HepG2 (cell line): ENCODE data around the gene CCDC116. TPM values are rescaled to one million over a fixed set of nuclear protein-coding genes. Genes with fewer than 3 reads are reported as not detected.

Experiments used
- ATAD3A ChIP-seq: sonication (generic); formaldehyde crosslinking; IDR thresholded peaks from 2 replicates; pipeline ENCODE4 v1.4.0; 2020; ENCODE audit warnings: missing genetic modification reagents
- ELF4 ChIP-seq: sonication (generic); formaldehyde crosslinking; IDR thresholded peaks from 2 replicates; pipeline ENCODE4 v1.5.0; 2020; ENCODE audit warnings: missing genetic modification reagents, mild to moderate bottlenecking, moderate library complexity, borderline replicate concordance
- EZH2 ChIP-seq: conservative IDR thresholded peaks from 2 replicates; pipeline ENCODE4 v1.6.1; 2012; ENCODE audit warnings: mild to moderate bottlenecking, low read depth, low read length, moderate library complexity
- HDAC2 ChIP-seq: sonication (generic); formaldehyde crosslinking; IDR thresholded peaks from 2 replicates; pipeline ENCODE4 v1.4.0; 2020; ENCODE audit warnings: missing genetic modification reagents
- KLF13 ChIP-seq: sonication (generic); formaldehyde crosslinking; IDR thresholded peaks from 2 replicates; pipeline ENCODE4 v1.4.0; 2020; ENCODE audit warnings: mild to moderate bottlenecking, missing genetic modification reagents
- TCF7 ChIP-seq: sonication (generic); IDR thresholded peaks from 2 replicates; pipeline ENCODE4 v1.6.1; 2016; ENCODE audit warnings: antibody characterized with exemption, low read depth
- TEAD2 ChIP-seq: sonication (generic); formaldehyde crosslinking; IDR thresholded peaks from 2 replicates; pipeline ENCODE4 v1.9.0; 2021; ENCODE audit warnings: missing genetic modification reagents
- ZMYM4 ChIP-seq: sonication (generic); formaldehyde crosslinking; IDR thresholded peaks from 2 replicates; pipeline ENCODE4 v1.8.1; 2023; ENCODE audit warnings: mild to moderate bottlenecking, missing genetic modification reagents
- ZNF33A ChIP-seq: sonication (generic); formaldehyde crosslinking; IDR thresholded peaks from 2 replicates; pipeline ENCODE4 v1.5.1; 2020; ENCODE audit warnings: missing genetic modification reagents, mild to moderate bottlenecking, moderate library complexity, borderline replicate concordance
- ZNF552 ChIP-seq: sonication (generic); formaldehyde crosslinking; IDR thresholded peaks from 2 replicates; pipeline ENCODE4 v1.9.0; 2022; ENCODE audit warnings: missing genetic modification reagents, mild to moderate bottlenecking, borderline replicate concordance
- ZNF720 ChIP-seq: sonication (generic); formaldehyde crosslinking; IDR thresholded peaks from 2 replicates; pipeline ENCODE4 v1.4.0; 2020; ENCODE audit warnings: missing genetic modification reagents
- polyA plus RNA-seq, 8 experiments: library from polyadenylated mRNA; depleted of rRNA in 3 of 8; stranded (reverse) in 7 of 8; unstranded in 1 of 8; fragments of >200 nt; fragmentation: Illumina TruSeq in 4 of 8; extraction: Trizol in 4 of 8; gene quantifications; 2 replicates each; pipeline versions ENCODE4 v1.2.1 to v1.2.3, GENCODE V29; 2011 to 2016; ENCODE audit warnings: low read depth in 4 of 8, missing spikeins in 1 of 8, mixed read lengths in 1 of 8; ENCODE audit not compliant: insufficient read depth in 1 of 8
- total RNA-seq, 5 experiments: library from RNA; depleted of rRNA; stranded (reverse); fragments of >200 nt; fragmentation: Illumina TruSeq; extraction: Trizol; gene quantifications; 2 replicates each; pipeline ENCODE4 v1.2.3, GENCODE V29; 2016; ENCODE audit warnings: low read depth in 1 of 5
- TF ChIP-seq, protein P1 (sequence below): sonication (generic); formaldehyde crosslinking; IDR thresholded peaks from 2 replicates; pipeline ENCODE4 v1.5.0; 2020; ENCODE audit warnings: missing genetic modification reagents
- TF ChIP-seq, protein P2 (sequence below): sonication (generic); formaldehyde crosslinking; IDR thresholded peaks from 2 replicates; pipeline ENCODE4 v1.8.0; 2022; ENCODE audit warnings: mild to moderate bottlenecking, missing genetic modification reagents, borderline replicate concordance
- TF ChIP-seq, protein P3 (sequence below): sonication (generic); formaldehyde crosslinking; IDR thresholded peaks from 2 replicates; pipeline ENCODE4 v1.4.0; 2020; ENCODE audit warnings: mild to moderate bottlenecking, low read depth, missing genetic modification reagents
- TF ChIP-seq, protein P4 (sequence below): sonication (generic); formaldehyde crosslinking; conservative IDR thresholded peaks from 2 replicates; pipeline ENCODE4 v1.4.0; 2020; ENCODE audit warnings: missing genetic modification reagents
- TF ChIP-seq, protein P5 (sequence below): sonication (generic); formaldehyde crosslinking; IDR thresholded peaks from 2 replicates; pipeline ENCODE4 v1.4.0; 2020; ENCODE audit warnings: missing genetic modification reagents
- TF ChIP-seq, protein P6 (sequence below): sonication (generic); formaldehyde crosslinking; IDR thresholded peaks from 2 replicates; pipeline ENCODE4 v1.5.1; 2020; ENCODE audit warnings: mild to moderate bottlenecking, missing genetic modification reagents, borderline replicate concordance
- TF ChIP-seq, protein P7 (sequence below): sonication (generic); formaldehyde crosslinking; IDR thresholded peaks from 2 replicates; pipeline ENCODE4 v1.5.0; 2020; ENCODE audit warnings: missing genetic modification reagents

The CCDC116 gene
- total and polyA plus RNA-seq, 2 of the 13 experiments (the other 11 are each of a cell fraction or from before 2014, with no cell fraction given), result 0.15 to 0.33 TPM

DNA sequence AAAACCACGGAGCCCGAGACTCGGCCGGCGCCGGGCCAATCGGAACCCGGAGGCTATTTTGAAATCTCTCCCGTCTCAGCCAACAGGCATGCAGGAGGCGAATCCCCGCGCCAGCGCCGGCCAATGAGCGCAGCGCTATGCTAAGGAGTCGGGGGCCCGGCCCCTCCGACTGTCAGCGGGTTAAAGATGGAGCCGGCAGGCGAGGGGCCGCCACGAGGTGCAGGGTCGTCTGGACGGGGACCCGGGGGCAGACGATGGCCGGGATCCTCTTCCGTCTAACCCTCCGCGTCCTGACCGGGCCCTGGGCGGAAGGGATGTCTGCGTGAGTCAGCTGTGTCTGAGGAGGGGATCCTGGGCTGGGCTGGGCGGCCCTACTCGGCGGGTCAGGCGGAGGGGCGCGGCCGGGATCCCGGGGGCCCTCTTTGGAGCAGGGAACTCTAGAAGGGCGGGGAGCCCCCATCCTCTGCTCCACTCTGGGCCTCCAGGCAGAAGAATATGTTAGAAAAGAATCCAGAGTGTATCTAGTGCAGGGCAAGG lies 19.5 kb downstream of the CCDC116 start (continued):
- TF ChIP-seq, protein P1, sequence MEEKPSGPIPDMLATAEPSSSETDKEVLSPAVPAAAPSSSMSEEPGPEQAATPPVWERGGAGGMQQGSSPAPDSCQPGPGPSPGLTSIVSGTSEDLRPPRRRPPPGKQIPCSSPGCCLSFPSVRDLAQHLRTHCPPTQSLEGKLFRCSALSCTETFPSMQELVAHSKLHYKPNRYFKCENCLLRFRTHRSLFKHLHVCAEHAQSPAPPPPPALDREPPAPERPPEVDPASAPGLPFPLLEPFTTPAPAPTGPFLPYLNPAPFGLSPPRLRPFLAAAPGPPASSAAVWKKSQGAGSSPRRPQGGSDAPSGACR (CRISPR knock-in tag), result no peak
- no peak for TF ChIP-seq ELF4 (CRISPR knock-in tag)
- TF ChIP-seq, protein P2, sequence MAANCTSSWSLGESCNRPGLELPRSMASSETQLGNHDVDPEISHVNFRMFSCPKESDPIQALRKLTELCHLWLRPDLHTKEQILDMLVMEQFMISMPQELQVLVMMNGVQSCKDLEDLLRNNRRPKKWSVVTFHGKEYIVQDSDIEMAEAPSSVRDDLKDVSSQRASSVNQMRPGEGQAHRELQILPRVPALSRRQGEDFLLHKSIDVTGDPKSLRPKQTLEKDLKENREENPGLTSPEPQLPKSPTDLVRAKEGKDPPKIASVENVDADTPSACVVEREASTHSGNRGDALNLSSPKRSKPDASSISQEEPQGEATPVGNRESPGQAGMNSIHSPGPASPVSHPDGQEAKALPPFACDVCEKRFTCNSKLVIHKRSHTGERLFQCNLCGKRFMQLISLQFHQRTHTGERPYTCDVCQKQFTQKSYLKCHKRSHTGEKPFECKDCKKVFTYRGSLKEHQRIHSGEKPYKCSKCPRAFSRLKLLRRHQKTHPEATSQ (CRISPR knock-in tag), result no peak
- TF ChIP-seq ZMYM4 (CRISPR knock-in tag), result no peak; the same call in 1 of the 2 replicates
- TF ChIP-seq, protein P3, sequence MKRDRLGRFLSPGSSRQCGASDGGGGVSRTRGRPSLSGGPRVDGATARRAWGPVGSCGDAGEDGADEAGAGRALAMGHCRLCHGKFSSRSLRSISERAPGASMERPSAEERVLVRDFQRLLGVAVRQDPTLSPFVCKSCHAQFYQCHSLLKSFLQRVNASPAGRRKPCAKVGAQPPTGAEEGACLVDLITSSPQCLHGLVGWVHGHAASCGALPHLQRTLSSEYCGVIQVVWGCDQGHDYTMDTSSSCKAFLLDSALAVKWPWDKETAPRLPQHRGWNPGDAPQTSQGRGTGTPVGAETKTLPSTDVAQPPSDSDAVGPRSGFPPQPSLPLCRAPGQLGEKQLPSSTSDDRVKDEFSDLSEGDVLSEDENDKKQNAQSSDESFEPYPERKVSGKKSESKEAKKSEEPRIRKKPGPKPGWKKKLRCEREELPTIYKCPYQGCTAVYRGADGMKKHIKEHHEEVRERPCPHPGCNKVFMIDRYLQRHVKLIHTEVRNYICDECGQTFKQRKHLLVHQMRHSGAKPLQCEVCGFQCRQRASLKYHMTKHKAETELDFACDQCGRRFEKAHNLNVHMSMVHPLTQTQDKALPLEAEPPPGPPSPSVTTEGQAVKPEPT (CRISPR knock-in tag), result no peak
- TF ChIP-seq, protein P4, sequence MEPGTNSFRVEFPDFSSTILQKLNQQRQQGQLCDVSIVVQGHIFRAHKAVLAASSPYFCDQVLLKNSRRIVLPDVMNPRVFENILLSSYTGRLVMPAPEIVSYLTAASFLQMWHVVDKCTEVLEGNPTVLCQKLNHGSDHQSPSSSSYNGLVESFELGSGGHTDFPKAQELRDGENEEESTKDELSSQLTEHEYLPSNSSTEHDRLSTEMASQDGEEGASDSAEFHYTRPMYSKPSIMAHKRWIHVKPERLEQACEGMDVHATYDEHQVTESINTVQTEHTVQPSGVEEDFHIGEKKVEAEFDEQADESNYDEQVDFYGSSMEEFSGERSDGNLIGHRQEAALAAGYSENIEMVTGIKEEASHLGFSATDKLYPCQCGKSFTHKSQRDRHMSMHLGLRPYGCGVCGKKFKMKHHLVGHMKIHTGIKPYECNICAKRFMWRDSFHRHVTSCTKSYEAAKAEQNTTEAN, result no peak; the same call in 1 of the 2 replicates
- TF ChIP-seq EZH2, result no peak
- no peak for TF ChIP-seq KLF13 (CRISPR knock-in tag)
- TF ChIP-seq, protein P5, sequence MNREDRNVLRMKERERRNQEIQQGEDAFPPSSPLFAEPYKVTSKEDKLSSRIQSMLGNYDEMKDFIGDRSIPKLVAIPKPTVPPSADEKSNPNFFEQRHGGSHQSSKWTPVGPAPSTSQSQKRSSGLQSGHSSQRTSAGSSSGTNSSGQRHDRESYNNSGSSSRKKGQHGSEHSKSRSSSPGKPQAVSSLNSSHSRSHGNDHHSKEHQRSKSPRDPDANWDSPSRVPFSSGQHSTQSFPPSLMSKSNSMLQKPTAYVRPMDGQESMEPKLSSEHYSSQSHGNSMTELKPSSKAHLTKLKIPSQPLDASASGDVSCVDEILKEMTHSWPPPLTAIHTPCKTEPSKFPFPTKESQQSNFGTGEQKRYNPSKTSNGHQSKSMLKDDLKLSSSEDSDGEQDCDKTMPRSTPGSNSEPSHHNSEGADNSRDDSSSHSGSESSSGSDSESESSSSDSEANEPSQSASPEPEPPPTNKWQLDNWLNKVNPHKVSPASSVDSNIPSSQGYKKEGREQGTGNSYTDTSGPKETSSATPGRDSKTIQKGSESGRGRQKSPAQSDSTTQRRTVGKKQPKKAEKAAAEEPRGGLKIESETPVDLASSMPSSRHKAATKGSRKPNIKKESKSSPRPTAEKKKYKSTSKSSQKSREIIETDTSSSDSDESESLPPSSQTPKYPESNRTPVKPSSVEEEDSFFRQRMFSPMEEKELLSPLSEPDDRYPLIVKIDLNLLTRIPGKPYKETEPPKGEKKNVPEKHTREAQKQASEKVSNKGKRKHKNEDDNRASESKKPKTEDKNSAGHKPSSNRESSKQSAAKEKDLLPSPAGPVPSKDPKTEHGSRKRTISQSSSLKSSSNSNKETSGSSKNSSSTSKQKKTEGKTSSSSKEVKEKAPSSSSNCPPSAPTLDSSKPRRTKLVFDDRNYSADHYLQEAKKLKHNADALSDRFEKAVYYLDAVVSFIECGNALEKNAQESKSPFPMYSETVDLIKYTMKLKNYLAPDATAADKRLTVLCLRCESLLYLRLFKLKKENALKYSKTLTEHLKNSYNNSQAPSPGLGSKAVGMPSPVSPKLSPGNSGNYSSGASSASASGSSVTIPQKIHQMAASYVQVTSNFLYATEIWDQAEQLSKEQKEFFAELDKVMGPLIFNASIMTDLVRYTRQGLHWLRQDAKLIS, result no peak
- TF ChIP-seq ZNF33A (CRISPR knock-in tag), result no peak
- TF ChIP-seq ZNF720 (CRISPR knock-in tag), result no peak
- TF ChIP-seq TCF7, result no peak
- no peak for TF ChIP-seq TEAD2 (CRISPR knock-in tag)
- no peak for TF ChIP-seq HDAC2 (CRISPR knock-in tag)
- TF ChIP-seq ATAD3A (CRISPR knock-in tag), result no peak
- TF ChIP-seq, protein P6, sequence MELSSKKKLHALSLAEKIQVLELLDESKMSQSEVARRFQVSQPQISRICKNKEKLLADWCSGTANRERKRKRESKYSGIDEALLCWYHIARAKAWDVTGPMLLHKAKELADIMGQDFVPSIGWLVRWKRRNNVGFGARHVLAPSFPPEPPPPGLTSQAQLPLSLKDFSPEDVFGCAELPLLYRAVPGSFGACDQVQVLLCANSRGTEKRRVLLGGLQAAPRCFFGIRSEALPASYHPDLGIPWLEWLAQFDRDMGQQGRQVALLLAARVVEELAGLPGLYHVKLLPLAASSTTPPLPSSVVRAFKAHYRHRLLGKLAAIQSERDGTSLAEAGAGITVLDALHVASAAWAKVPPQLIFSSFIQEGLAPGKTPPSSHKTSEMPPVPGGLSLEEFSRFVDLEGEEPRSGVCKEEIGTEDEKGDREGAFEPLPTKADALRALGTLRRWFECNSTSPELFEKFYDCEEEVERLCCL (CRISPR knock-in tag), result no peak
- TF ChIP-seq, protein P7, sequence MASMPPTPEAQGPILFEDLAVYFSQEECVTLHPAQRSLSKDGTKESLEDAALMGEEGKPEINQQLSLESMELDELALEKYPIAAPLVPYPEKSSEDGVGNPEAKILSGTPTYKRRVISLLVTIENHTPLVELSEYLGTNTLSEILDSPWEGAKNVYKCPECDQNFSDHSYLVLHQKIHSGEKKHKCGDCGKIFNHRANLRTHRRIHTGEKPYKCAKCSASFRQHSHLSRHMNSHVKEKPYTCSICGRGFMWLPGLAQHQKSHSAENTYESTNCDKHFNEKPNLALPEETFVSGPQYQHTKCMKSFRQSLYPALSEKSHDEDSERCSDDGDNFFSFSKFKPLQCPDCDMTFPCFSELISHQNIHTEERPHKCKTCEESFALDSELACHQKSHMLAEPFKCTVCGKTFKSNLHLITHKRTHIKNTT (CRISPR knock-in tag), result no peak
- no peak for TF ChIP-seq ZNF552
